GM12801 (cell line): ENCODE results near the gene CDH22.

Source experiments
- TF ChIP-seq, protein P1 (sequence below): IDR thresholded peaks from one replicate; pipeline ENCODE4 v1.5.1; 2011; ENCODE audit warnings: control low read depth; ENCODE audit not compliant: insufficient read length; ENCODE audit errors: extremely low read depth

CDH22 gene

GRCh38 chr20:46312945-46313861, 4.9 kb upstream of the CDH22 start:
- TF ChIP-seq, protein P1, sequence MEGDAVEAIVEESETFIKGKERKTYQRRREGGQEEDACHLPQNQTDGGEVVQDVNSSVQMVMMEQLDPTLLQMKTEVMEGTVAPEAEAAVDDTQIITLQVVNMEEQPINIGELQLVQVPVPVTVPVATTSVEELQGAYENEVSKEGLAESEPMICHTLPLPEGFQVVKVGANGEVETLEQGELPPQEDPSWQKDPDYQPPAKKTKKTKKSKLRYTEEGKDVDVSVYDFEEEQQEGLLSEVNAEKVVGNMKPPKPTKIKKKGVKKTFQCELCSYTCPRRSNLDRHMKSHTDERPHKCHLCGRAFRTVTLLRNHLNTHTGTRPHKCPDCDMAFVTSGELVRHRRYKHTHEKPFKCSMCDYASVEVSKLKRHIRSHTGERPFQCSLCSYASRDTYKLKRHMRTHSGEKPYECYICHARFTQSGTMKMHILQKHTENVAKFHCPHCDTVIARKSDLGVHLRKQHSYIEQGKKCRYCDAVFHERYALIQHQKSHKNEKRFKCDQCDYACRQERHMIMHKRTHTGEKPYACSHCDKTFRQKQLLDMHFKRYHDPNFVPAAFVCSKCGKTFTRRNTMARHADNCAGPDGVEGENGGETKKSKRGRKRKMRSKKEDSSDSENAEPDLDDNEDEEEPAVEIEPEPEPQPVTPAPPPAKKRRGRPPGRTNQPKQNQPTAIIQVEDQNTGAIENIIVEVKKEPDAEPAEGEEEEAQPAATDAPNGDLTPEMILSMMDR = no peak

- TF ChIP-seq, protein P1 = no peak
Observed at GRCh38 chr20:46312075-46312944, 4.0 kb upstream of the CDH22 start.

GRCh38 chr20:46311719-46312074, 3.4 kb upstream of the CDH22 start:
- TF ChIP-seq, protein P1 = no peak

- TF ChIP-seq, protein P1 = no peak
Observed at GRCh38 chr20:46311039-46311650, 2.8 kb upstream of the CDH22 start.

- TF ChIP-seq, protein P1 = no peak
Observed at GRCh38 chr20:46309945-46310344, 1.6 kb upstream of the CDH22 start.

- TF ChIP-seq, protein P1 = no peak
Observed at GRCh38 chr20:46307999-46308257, 370 bp downstream of the CDH22 start.
